Vagina (tissue), 2 donors: ENCODE measurements around the gene CHAD. TPM values are rescaled to one million over a fixed set of nuclear protein-coding genes. Genes with fewer than 3 reads are reported as not detected.

Source experiments
- DNase-seq, 2 donors: peaks; one replicate each; pipeline ENCODE4 v3.0.0-alpha.2; 2017; ENCODE audit errors: extremely low spot score in 2 of 2
- H3K27ac ChIP-seq: fragments of 200-600 bp; sonication (generic); one replicate; pipeline ENCODE4 v1.5.1; 2019
- H3K27me3 ChIP-seq: fragments of 200-600 bp; sonication (generic); one replicate; pipeline ENCODE4 v1.5.1; 2019
- H3K36me3 ChIP-seq, 2 donors: fragments of 200-600 bp; sonication (generic); one replicate each; pipeline ENCODE4 v1.5.1; 2017 to 2019
- H3K4me1 ChIP-seq: fragments of 200-600 bp; sonication (generic); one replicate; pipeline ENCODE4 v1.5.1; 2019
- H3K4me3 ChIP-seq, 2 donors: fragments of 200-600 bp; sonication (generic); 1 replicate in 1 of 2; 2 replicates in 1 of 2; pipeline ENCODE4 v1.5.1; 2016 to 2019
- H3K9me3 ChIP-seq: fragments of 200-600 bp; sonication (generic); one replicate; pipeline ENCODE4 v1.5.1; 2019
- CTCF ChIP-seq, 3 experiments: fragments of 450-650 bp in 2 of 3; fragments of 200-600 bp in 1 of 3; sonication (generic) in 1 of 3; IDR thresholded peaks; one replicate each; pipeline ENCODE4 v1.5.1; 2017 to 2019; ENCODE audit warnings: antibody characterized with exemption in 3 of 3, mild to moderate bottlenecking in 2 of 3, moderate library complexity in 2 of 3
- POLR2A ChIP-seq, 2 donors: fragments of 450-650 bp; IDR thresholded peaks; one replicate each; pipeline ENCODE4 v1.6.1; 2017; ENCODE audit warnings: antibody characterized with exemption in 2 of 2, mild to moderate bottlenecking in 2 of 2, moderate library complexity in 2 of 2
- POLR2AphosphoS5 ChIP-seq, 2 donors: sonication (generic); formaldehyde crosslinking; IDR thresholded peaks; one replicate each; pipeline ENCODE4 v1.9.0; 2017; ENCODE audit warnings: antibody characterized with exemption in 2 of 2, mild to moderate bottlenecking in 2 of 2, low read depth in 1 of 2; ENCODE audit not compliant: insufficient read depth in 1 of 2
- intact Hi-C: fragments of 100-400 bp; cut with DNase I; formaldehyde crosslinking; loops from one replicate; pipeline ENCODE4 v1.15.1; 2023
- total RNA-seq: library from RNA; depleted of rRNA; stranded (reverse); fragments of >200 nt; gene quantifications from one replicate; pipeline ENCODE4 v1.2.3, GENCODE V29; 2016

Gene CHAD
- total RNA-seq, 1 donor from 2014 or later: not detected

DNA sequence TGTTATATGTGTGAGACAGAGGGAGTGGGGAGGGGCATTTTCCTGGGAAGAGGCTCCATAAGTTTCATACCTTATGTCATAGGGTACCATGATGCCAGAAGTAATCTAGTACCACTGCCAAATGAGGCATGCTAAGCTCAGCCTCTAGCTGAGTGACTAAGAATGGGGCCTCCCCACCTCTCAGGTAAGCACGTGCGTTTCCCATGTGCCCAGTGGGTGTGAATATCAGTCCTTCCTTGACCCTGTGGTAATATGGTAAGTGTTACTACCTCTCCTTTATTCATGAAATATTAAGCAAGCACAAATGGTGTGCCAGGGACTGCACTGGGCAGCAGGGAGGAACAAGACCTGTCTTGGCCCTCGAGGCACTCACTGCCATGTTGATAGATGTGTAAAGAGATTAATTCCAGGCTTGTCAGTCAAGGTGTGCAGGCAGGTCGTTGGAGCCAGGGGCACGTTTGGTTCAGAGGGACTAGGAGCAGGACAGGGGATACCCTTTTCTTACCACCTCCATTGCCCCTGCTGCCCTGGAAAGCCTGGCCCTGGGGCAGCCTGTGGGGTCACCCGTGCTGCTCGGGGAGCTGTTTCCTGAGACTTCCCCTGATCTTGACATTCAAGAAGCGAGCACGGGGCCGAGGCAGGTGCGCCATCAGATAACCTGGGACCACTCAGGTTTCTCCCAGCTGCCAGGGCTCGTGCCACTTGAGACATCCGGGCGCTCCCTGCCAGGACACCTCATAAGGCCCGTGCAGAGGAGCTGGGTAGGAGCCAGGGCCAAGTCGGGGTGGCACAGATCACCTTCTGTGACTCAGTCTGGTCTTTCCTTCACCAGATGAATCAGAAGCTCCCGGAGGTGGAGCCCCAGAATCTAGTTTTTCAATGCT lies 18.8 kb upstream of the CHAD start:
- Histone ChIP-seq H3K9me3 (no peaks in the 10 kb centered on the region), H3K27ac (no peak overlapping the region)

DNA sequence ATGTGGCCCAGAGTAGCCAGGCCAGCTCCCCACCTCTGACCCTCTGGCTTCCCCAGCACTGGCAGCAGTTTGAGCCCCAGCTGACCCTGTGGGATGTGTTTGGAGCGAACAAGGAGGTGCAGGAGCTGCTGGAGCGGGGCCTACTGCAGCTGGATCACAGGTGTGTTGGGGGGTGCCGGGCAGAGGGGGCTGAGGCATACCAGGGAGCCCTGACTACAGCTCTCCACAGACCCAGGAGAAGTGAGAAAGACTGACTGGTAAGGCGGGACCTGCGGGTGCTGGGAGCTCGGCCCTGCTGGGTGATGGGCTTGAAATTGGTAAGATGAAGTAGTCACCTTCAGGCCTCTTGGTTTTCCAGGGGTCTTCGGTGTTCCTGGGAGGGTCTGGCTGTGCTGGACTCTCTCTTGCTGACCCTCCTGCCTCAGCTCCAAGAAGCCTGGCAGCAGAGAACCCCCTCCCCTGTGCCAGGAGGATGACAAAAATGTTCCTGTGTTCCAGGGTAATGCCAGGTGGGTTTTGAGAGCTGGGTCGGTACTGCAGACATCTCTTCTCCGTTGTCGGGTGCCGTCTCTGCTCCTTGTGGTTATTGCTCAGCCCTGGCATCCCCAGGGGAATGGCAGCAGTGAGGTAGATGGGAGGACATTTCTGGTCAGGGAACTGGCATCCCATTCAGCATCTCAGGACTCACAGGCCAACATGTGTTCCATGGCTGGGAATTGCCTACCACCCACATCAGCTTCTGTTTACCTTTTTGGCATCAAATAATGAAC lies 15.9 kb upstream of the CHAD start:
- H3K27me3 ChIP-seq: no peaks in the 10 kb centered on the region
- TF ChIP-seq POLR2A (IDR thresholded peaks at IDR 0.05) (no peak), POLR2AphosphoS5 (IDR thresholded peaks at IDR 0.05; ENCODE audit: insufficient read depth in 1 of 2, low read depth in 1 of 2) (no peak), CTCF (IDR thresholded peaks at IDR 0.05) (no peak)
- DNase-seq: no peak
- H3K4me1 ChIP-seq: peaks cover 18% of the 10 kb centered on the region
- intact Hi-C loops: loop anchor here (5.0 to 10.0 kb wide), 2 partner anchors 58 to 360 kb away; no protein-coding TSS in a partner anchor
- peaks cover 0 to 19% of the 10 kb centered on the region in 2 donors for H3K36me3 ChIP-seq
- H3K9me3 ChIP-seq: no peaks in the 10 kb centered on the region
- H3K27ac ChIP-seq: peak overlapping the region; percentile 89
- H3K4me3 ChIP-seq: no peak overlapping the region

More for the DNA sequence above, 18.8 kb upstream of the CHAD start:
- TF ChIP-seq POLR2AphosphoS5 (IDR thresholded peaks at IDR 0.05; ENCODE audit: insufficient read depth in 1 of 2, low read depth in 1 of 2): peak; percentile 30 to 35
- TF ChIP-seq CTCF (IDR thresholded peaks at IDR 0.05): no peak
- no peak for DNase-seq
- intact Hi-C loops: loop anchor here (10.0 kb wide), 1 partner anchor 357 kb away; no protein-coding TSS in a partner anchor
- no peaks in the 10 kb centered on the region for H3K4me1 ChIP-seq
- peaks cover 0 to 19% of the 10 kb centered on the region in 2 donors for H3K36me3 ChIP-seq
- no peak overlapping the region for H3K4me3 ChIP-seq
- no peaks in the 10 kb centered on the region for H3K27me3 ChIP-seq

GRCh38 chr17:50483266-50483665 lies 14.6 kb upstream of the CHAD start:
- Histone ChIP-seq H3K4me3 (no peak overlapping the region), H3K4me1 (peaks cover 23% of the 10 kb centered on the region), H3K36me3 (peaks cover 0 to 19% of the 10 kb centered on the region in 2 donors), H3K27me3 (no peaks in the 10 kb centered on the region), H3K9me3 (no peaks in the 10 kb centered on the region), H3K27ac (peak overlapping the region; percentile 89)
- DNase-seq: no peak
- intact Hi-C loops: loop anchor here (5.0 to 10.0 kb wide), 2 partner anchors 59 to 362 kb away; no protein-coding TSS in a partner anchor
- TF ChIP-seq POLR2A (IDR thresholded peaks at IDR 0.05): no peak
- no peak for TF ChIP-seq POLR2AphosphoS5 (IDR thresholded peaks at IDR 0.05; ENCODE audit: insufficient read depth in 1 of 2, low read depth in 1 of 2)
- no peak for TF ChIP-seq CTCF (IDR thresholded peaks at IDR 0.05)

GRCh38 chr17:50482516-50482915 lies 13.8 kb upstream of the CHAD start:
- Histone ChIP-seq H3K4me1 (peaks cover 29% of the 10 kb centered on the region), H3K36me3 (peaks cover 0 to 19% of the 10 kb centered on the region in 2 donors), H3K27ac (peak overlapping the region; percentile 89), H3K9me3 (no peaks in the 10 kb centered on the region), H3K4me3 (no peak overlapping the region), H3K27me3 (no peaks in the 10 kb centered on the region)
- DNase-seq: peak in 1 of 2 donors; percentile 97
- intact Hi-C loops: loop anchor here (5.0 to 10.0 kb wide), 2 partner anchors 60 to 362 kb away; no protein-coding TSS in a partner anchor
- TF ChIP-seq CTCF (IDR thresholded peaks at IDR 0.05) (peak; percentile 83 to 92 (median 89)), POLR2AphosphoS5 (IDR thresholded peaks at IDR 0.05; ENCODE audit: insufficient read depth in 1 of 2, low read depth in 1 of 2) (peak; percentile 56 to 96), POLR2A (IDR thresholded peaks at IDR 0.05) (no peak)
